HG03064 (cell line): ENCODE measurements around the gene NUCKS1.
"Not testable (repeated sequence)": the region's sequence is repeated elsewhere in the genome, so short reads cannot be mapped to it uniquely, and the experiment has no call there.

ENCODE experiments used
- ATAC-seq: cut with Tn5 transposase; IDR thresholded peaks from one replicate; pipeline ENCODE4 v1.9.1; 2021; ENCODE audit warnings: low read depth; ENCODE audit not compliant: unreplicated experiment

NUCKS1 gene

GRCh38 chr1:205735218-205735617, 14.8 kb downstream of the NUCKS1 start:
- no peak for ATAC-seq

- no peak for ATAC-seq
Measured at GRCh38 chr1:205733438-205734175, 16.4 kb downstream of the NUCKS1 start.

- ATAC-seq = no peak
Measured at GRCh38 chr1:205729945-205730610, 19.9 kb downstream of the NUCKS1 start.

GRCh38 chr1:205726619-205727125, 23.3 kb downstream of the NUCKS1 start:
- ATAC-seq = no peak

GRCh38 chr1:205725514-205725913, 24.5 kb downstream of the NUCKS1 start:
- no peak for ATAC-seq

GRCh38 chr1:205720740-205721139, 29.2 kb downstream of the NUCKS1 start:
- ATAC-seq = not testable (repeated sequence)

GRCh38 chr1:205719762-205720161, 30.2 kb downstream of the NUCKS1 start:
- no peak for ATAC-seq

GRCh38 chr1:205719015-205719414, 31.0 kb downstream of the NUCKS1 start:
- no peak for ATAC-seq

GRCh38 chr1:205716371-205717132, 33.4 kb downstream of the NUCKS1 start:
- no peak for ATAC-seq

- ATAC-seq = no peak
Measured at GRCh38 chr1:205715628-205716027, 34.4 kb downstream of the NUCKS1 start.

- no peak for ATAC-seq
Measured at GRCh38 chr1:205714906-205715246, 35.1 kb downstream of the NUCKS1 start.

GRCh38 chr1:205714190-205714905, 35.6 kb downstream of the NUCKS1 start:
- ATAC-seq = no peak

GRCh38 chr1:205711105-205712048, 38.6 kb downstream of the NUCKS1 start:
- no peak for ATAC-seq

- ATAC-seq = no peak
Measured at GRCh38 chr1:205710201-205711062, 39.5 kb downstream of the NUCKS1 start.

- no peak for ATAC-seq
Measured at GRCh38 chr1:205709640-205710039, 40.3 kb downstream of the NUCKS1 start.

- ATAC-seq = no peak
Measured at GRCh38 chr1:205709059-205709398, 41.0 kb downstream of the NUCKS1 start.

GRCh38 chr1:205706601-205707502, 43.1 kb downstream of the NUCKS1 start:
- ATAC-seq = no peak

- ATAC-seq = no peak
Measured at GRCh38 chr1:205704903-205705302, 45.1 kb downstream of the NUCKS1 start.
